ENCODE measurements around the gene MSANTD1. TPM values are rescaled to one million over a fixed set of nuclear protein-coding genes. Genes with fewer than 3 reads are reported as not detected.

MSANTD1 gene
- polyA plus RNA-seq, 1 of the 3 experiments (the other 2 are of a cell fraction) = 0.15 TPM

DNA sequence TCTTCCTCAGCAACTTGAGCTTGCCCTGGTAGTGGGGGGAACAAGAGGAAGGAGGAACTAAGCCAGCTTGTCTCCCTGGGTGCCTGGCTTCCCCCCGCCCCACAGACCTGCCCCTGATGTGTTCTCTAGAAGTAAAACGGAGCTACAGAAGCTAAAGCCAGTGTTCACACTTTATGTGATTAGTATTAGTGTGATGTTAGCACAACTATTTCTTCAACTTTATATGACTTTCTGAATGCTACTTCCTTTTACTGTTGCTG is 54.5 kb downstream of the MSANTD1 start:
- CTCF ChIA-PET = interaction anchor here (0.7 kb wide), 1 partner anchor 10 kb away, joined by 3 read pairs; no protein-coding TSS in a partner anchor
- Histone ChIP-seq H3K79me2 (ENCODE audit: insufficient read depth) (peaks cover 95% of the 10 kb centered on the region), H3K4me2 (no peak overlapping the region), H3K9me3 (no peaks in the 10 kb centered on the region), H3F3A (replicated peaks; ENCODE audit: insufficient read depth) (peaks cover 2% of the 10 kb centered on the region), H4K20me1 (ENCODE audit: insufficient read depth) (peaks cover 92% of the 10 kb centered on the region), H3K27ac (ENCODE audit: low read depth in 2 of 2, low read length in 1 of 2) (no peak overlapping the region), H3K4me1 (ENCODE audit: control insufficient read depth in 1 of 2, insufficient read depth in 2 of 2, low read depth in 1 of 2, low read length in 1 of 2) (peaks cover 16 to 44% of the 10 kb centered on the region in 2 experiments; a peak in 3 of 4 replicates), H3K4me3 (ENCODE audit: low read depth in 2 of 2, low read length in 1 of 2) (no peak overlapping the region), H3K36me3 (replicated peaks in 1 of 2; ENCODE audit: control insufficient read depth in 1 of 2, insufficient read depth in 2 of 2, low read length in 1 of 2) (no peaks in the 10 kb centered on the region), H2AFZ (ENCODE audit: low read depth) (no peak overlapping the region), H3K9ac (no peak overlapping the region), H3K9me2 (no peaks in the 10 kb centered on the region), H3K27me3 (ENCODE audit: insufficient read depth) (no peaks in the 10 kb centered on the region)
- DNase-seq = no peak
- TF ChIP-seq TEAD4 (IDR thresholded peaks at IDR 0.05; ENCODE audit: borderline replicate concordance, insufficient read depth) (no peak), TAF1 (IDR thresholded peaks at IDR 0.05; ENCODE audit: borderline replicate concordance, low read depth, low read length) (no peak)
- TF ChIP-seq, protein P1, sequence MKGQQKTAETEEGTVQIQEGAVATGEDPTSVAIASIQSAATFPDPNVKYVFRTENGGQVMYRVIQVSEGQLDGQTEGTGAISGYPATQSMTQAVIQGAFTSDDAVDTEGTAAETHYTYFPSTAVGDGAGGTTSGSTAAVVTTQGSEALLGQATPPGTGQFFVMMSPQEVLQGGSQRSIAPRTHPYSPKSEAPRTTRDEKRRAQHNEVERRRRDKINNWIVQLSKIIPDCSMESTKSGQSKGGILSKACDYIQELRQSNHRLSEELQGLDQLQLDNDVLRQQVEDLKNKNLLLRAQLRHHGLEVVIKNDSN (IDR thresholded peaks at IDR 0.05; ENCODE audit: borderline replicate concordance, low read depth) = no peak
- WGBS (ENCODE audit: low lambda C conversion rate) = 100% methylated on average over 2 of the region's 2 CpGs
- POLR2A ChIA-PET = no interaction called here

DNA sequence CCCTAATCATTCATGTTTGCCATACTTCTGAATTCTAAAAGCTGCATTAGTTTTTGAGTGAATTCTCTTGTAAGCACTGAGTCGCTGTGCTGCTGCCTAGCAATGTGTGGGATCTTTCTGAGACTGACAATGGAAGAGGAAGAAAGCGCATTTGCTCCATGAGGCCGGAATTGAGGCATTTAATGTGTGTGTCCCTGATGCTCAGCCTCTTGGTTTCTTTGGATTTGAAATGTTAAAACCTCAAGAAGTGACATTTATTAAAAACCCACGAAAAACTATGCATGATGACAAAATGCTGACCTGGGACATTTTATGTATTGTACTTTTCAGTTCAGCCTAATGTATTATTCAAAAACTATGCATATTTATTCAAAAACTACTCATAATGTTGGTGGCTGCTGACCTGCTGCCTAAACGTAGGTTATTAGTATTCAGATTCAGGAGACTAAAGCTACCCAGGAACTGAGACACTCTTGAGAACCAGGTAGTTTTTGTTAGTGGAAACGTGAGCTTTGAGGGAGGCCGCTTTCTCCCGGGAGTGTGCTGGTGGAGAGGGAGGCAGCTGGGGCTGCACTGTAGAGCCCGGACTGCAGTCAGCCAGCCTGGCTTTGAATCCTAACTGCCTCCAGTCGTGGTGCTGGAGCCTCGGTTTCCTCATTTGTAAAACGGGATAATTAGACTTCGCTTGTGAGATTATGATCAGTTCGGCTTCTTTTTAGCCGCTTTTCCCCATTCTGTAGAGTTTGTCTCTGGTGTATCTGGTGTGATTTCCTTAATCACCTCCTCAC is 55.2 kb downstream of the MSANTD1 start:
- TF ChIP-seq CHD2 (IDR thresholded peaks at IDR 0.05; ENCODE audit: low read length, partially characterized antibody) = no peak
- no peak for TF ChIP-seq SMC3 (IDR thresholded peaks at IDR 0.05; ENCODE audit: low read depth, low read length)
- TF ChIP-seq TCF12 (IDR thresholded peaks at IDR 0.05) = no peak
- no peak for TF ChIP-seq JUND (IDR thresholded peaks at IDR 0.05)
- no peak for TF ChIP-seq MXI1 (IDR thresholded peaks at IDR 0.05; ENCODE audit: low read depth, low read length)
- no peak for TF ChIP-seq TEAD4 (IDR thresholded peaks at IDR 0.05; ENCODE audit: borderline replicate concordance, insufficient read depth)
- no peak for TF ChIP-seq YY1 (IDR thresholded peaks at IDR 0.05; ENCODE audit: low read depth)
- no peak for TF ChIP-seq ELF1 (IDR thresholded peaks at IDR 0.05)
- TF ChIP-seq GATA2 (CRISPR knock-in tag; IDR thresholded peaks at IDR 0.05) = no peak
- TF ChIP-seq, protein P2, sequence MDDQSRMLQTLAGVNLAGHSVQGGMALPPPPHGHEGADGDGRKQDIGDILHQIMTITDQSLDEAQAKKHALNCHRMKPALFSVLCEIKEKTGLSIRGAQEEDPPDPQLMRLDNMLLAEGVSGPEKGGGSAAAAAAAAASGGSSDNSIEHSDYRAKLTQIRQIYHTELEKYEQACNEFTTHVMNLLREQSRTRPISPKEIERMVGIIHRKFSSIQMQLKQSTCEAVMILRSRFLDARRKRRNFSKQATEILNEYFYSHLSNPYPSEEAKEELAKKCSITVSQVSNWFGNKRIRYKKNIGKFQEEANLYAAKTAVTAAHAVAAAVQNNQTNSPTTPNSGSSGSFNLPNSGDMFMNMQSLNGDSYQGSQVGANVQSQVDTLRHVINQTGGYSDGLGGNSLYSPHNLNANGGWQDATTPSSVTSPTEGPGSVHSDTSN (IDR thresholded peaks at IDR 0.05) = no peak
- TF ChIP-seq TAF1 (IDR thresholded peaks at IDR 0.05; ENCODE audit: borderline replicate concordance, low read depth, low read length) = no peak
- TF ChIP-seq, protein P3, sequence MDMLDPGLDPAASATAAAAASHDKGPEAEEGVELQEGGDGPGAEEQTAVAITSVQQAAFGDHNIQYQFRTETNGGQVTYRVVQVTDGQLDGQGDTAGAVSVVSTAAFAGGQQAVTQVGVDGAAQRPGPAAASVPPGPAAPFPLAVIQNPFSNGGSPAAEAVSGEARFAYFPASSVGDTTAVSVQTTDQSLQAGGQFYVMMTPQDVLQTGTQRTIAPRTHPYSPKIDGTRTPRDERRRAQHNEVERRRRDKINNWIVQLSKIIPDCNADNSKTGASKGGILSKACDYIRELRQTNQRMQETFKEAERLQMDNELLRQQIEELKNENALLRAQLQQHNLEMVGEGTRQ (IDR thresholded peaks at IDR 0.05; ENCODE audit: borderline replicate concordance, low read depth, low read length) = no peak
- no peak for TF ChIP-seq NFIC (IDR thresholded peaks at IDR 0.05; ENCODE audit: borderline replicate concordance)
- no peak for TF ChIP-seq SIN3A (IDR thresholded peaks at IDR 0.05; ENCODE audit: borderline replicate concordance, low read depth, low read length)
- TF ChIP-seq, protein P4, sequence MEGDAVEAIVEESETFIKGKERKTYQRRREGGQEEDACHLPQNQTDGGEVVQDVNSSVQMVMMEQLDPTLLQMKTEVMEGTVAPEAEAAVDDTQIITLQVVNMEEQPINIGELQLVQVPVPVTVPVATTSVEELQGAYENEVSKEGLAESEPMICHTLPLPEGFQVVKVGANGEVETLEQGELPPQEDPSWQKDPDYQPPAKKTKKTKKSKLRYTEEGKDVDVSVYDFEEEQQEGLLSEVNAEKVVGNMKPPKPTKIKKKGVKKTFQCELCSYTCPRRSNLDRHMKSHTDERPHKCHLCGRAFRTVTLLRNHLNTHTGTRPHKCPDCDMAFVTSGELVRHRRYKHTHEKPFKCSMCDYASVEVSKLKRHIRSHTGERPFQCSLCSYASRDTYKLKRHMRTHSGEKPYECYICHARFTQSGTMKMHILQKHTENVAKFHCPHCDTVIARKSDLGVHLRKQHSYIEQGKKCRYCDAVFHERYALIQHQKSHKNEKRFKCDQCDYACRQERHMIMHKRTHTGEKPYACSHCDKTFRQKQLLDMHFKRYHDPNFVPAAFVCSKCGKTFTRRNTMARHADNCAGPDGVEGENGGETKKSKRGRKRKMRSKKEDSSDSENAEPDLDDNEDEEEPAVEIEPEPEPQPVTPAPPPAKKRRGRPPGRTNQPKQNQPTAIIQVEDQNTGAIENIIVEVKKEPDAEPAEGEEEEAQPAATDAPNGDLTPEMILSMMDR (IDR thresholded peaks at IDR 0.05) = no peak
- no peak for TF ChIP-seq GABPA (IDR thresholded peaks at IDR 0.05; ENCODE audit: low read depth)
- no peak for TF ChIP-seq EZH2phosphoT487 (IDR thresholded peaks at IDR 0.05; ENCODE audit: borderline replicate concordance, low read depth)
- TF ChIP-seq FOXJ3 (CRISPR knock-in tag; IDR thresholded peaks at IDR 0.05) = no peak
- TF ChIP-seq, protein P1 (IDR thresholded peaks at IDR 0.05; ENCODE audit: borderline replicate concordance, low read depth) = no peak
- DNase-seq = peak; percentile 56
- Histone ChIP-seq H3K9me3 (no peaks in the 10 kb centered on the region), H2AFZ (ENCODE audit: low read depth) (no peak overlapping the region), H3K79me2 (ENCODE audit: insufficient read depth) (peaks cover 91% of the 10 kb centered on the region), H3K27me3 (ENCODE audit: insufficient read depth) (no peaks in the 10 kb centered on the region), H3K36me3 (replicated peaks in 1 of 2; ENCODE audit: control insufficient read depth in 1 of 2, insufficient read depth in 2 of 2, low read length in 1 of 2) (no peaks in the 10 kb centered on the region), H3K9me2 (no peaks in the 10 kb centered on the region), H3K4me1 (ENCODE audit: control insufficient read depth in 1 of 2, insufficient read depth in 2 of 2, low read depth in 1 of 2, low read length in 1 of 2) (peaks cover 16 to 43% of the 10 kb centered on the region in 2 experiments; a peak in 3 of 4 replicates), H3K4me3 (ENCODE audit: low read depth in 2 of 2, low read length in 1 of 2) (no peak overlapping the region), H4K20me1 (ENCODE audit: insufficient read depth) (peaks cover 92% of the 10 kb centered on the region), H3K9ac (no peak overlapping the region), H3K27ac (ENCODE audit: low read depth in 2 of 2, low read length in 1 of 2) (no peak overlapping the region; a peak in 1 of 4 replicates), H3F3A (replicated peaks; ENCODE audit: insufficient read depth) (peaks cover 2% of the 10 kb centered on the region), H3K4me2 (0 out of 2 replicates have a peak overlapping the region, but pooled peaks have one; percentile 38)
- POLR2A ChIA-PET = interaction anchor here (0.5 to 1.2 kb wide), 2 partner anchors 10 to 456 kb away, joined by 3 read pairs; no protein-coding TSS in a partner anchor
- CTCF ChIA-PET = interaction anchor here (0.7 to 1.4 kb wide), 2 partner anchors 9 to 10 kb away, joined by 3 read pairs; no protein-coding TSS in a partner anchor
- WGBS (ENCODE audit: low lambda C conversion rate) = 80% methylated on average over 12 of the region's 15 CpGs
